Transverse colon (tissue), 4 donors: ENCODE data around the gene GJC1. TPM values are rescaled to one million over a fixed set of nuclear protein-coding genes. Genes with fewer than 3 reads are reported as not detected.
A peak's percentile ranks its signal among the peaks of the same experiment; 100 is the strongest.

Source experiments
- DNase-seq: peaks from one replicate; pipeline ENCODE4 v3.0.0-alpha.2; 2019
- H3K27ac ChIP-seq, 4 donors: fragments of 200-600 bp; sonication (generic); 2 replicates each; pipeline ENCODE4 v1.5.1; 2016 to 2018; ENCODE audit warnings: inconsistent platforms in 4 of 4
- H3K27me3 ChIP-seq: fragments of 200-600 bp; sonication (generic); 2 replicates; pipeline ENCODE4 v1.5.1; 2017; ENCODE audit warnings: inconsistent platforms
- H3K36me3 ChIP-seq, 4 donors: fragments of 200-600 bp; sonication (generic); 2 replicates each; pipeline ENCODE4 v1.5.1; 2017 to 2019; ENCODE audit warnings: inconsistent platforms in 4 of 4
- H3K4me1 ChIP-seq, 4 donors: fragments of 200-600 bp; sonication (generic); 2 replicates each; pipeline ENCODE4 v1.5.1; 2017 to 2020; ENCODE audit warnings: inconsistent platforms in 4 of 4
- H3K4me3 ChIP-seq, 4 donors: fragments of 200-600 bp; sonication (generic); 1 replicate in 1 of 4; 2 replicates in 3 of 4; pipeline versions ENCODE4 v1.5.1 to v1.6.1; 2017 to 2019; ENCODE audit warnings: inconsistent platforms in 4 of 4
- H3K9me3 ChIP-seq, 2 donors: fragments of 200-600 bp; sonication (generic); 2 replicates each; pipeline ENCODE4 v1.5.1; 2017 to 2019; ENCODE audit warnings: inconsistent platforms in 2 of 2
- EP300 ChIP-seq: sonication (generic); formaldehyde crosslinking; IDR thresholded peaks from one replicate; pipeline ENCODE4 v1.6.1; 2017; ENCODE audit warnings: antibody characterized with exemption, low read depth
- POLR2A ChIP-seq: fragments of 450-650 bp; IDR thresholded peaks from one replicate; pipeline ENCODE4 v1.6.1; 2016; ENCODE audit warnings: antibody characterized with exemption, mild to moderate bottlenecking, moderate library complexity
- POLR2AphosphoS5 ChIP-seq, 3 donors: sonication (generic); formaldehyde crosslinking; IDR thresholded peaks; one replicate each; pipeline ENCODE4 v1.6.1; 2016; ENCODE audit warnings: antibody characterized with exemption in 3 of 3
- WGBS, 2 donors: methylation state at CpG; one replicate each; pipeline ENCODE4 v1.1.5; 2018; ENCODE audit warnings: low coverage in 1 of 2; 5-methylcytosine and 5-hydroxymethylcytosine counted together
- in situ Hi-C, 4 donors: fragments of 200-750 bp; cut with MboI; loops; one replicate each; pipeline versions ENCODE4 v1.15.0 to v1.15.1; 2017; ENCODE audit warnings: low sequenced_read_pairs in 3 of 4, low pct_ligation_motif_present in 1 of 4, low pct_unique_long_range_greater_than_20kb in 1 of 4
- intact Hi-C: fragments of 100-400 bp; cut with DNase I; formaldehyde crosslinking; loops from one replicate; pipeline ENCODE4 v1.15.1; 2023; ENCODE audit warnings: low total_unique reads
- total RNA-seq, 4 donors: library from RNA; depleted of rRNA; stranded (reverse); fragments of >200 nt; gene quantifications; one replicate each; pipeline ENCODE4 v1.1.0, GENCODE V29; 2016
- TF ChIP-seq, protein P1 (sequence below), 5 experiments: fragments of 200-600 bp in 3 of 5; fragments of 450-650 bp in 2 of 5; sonication (generic) in 3 of 5; IDR thresholded peaks; 1 replicate in 2 of 5; 2 replicates in 3 of 5; pipeline ENCODE4 v1.5.1; 2016 to 2017; ENCODE audit warnings: antibody characterized with exemption in 5 of 5, inconsistent platforms in 3 of 5, mild to moderate bottlenecking in 2 of 5, moderate library complexity in 1 of 5

GJC1 gene
- total RNA-seq, 4 donors from 2014 or later = 12.0 to 18.7 (median 14.7) TPM

GRCh38 chr17:44846206-44846605 is 16.1 kb upstream of the GJC1 start:
- 88 to 89% methylated on average over 5 to 8 of the region's 8 CpGs for WGBS, 2 donors
- no peak overlapping the region for H3K27ac ChIP-seq

GRCh38 chr17:44844390-44844830 is 14.3 kb upstream of the GJC1 start:
- Histone ChIP-seq H3K36me3 (no peaks in the 10 kb centered on the region), H3K27me3 (peaks cover 8% of the 10 kb centered on the region), H3K4me1 (peaks cover 0 to 12% (median 0%) of the 10 kb centered on the region in 4 donors), H3K27ac (peak overlapping the region in 3 of 4 donors; percentile 18 to 51 (median 43)), H3K4me3 (no peak overlapping the region), H3K9me3 (no peaks in the 10 kb centered on the region)
- no peak for DNase-seq
- intact Hi-C loops (no loop called here), in situ Hi-C loops (no loop called here)
- no peak for TF ChIP-seq POLR2AphosphoS5 (IDR thresholded peaks at IDR 0.05)
- TF ChIP-seq, protein P1, sequence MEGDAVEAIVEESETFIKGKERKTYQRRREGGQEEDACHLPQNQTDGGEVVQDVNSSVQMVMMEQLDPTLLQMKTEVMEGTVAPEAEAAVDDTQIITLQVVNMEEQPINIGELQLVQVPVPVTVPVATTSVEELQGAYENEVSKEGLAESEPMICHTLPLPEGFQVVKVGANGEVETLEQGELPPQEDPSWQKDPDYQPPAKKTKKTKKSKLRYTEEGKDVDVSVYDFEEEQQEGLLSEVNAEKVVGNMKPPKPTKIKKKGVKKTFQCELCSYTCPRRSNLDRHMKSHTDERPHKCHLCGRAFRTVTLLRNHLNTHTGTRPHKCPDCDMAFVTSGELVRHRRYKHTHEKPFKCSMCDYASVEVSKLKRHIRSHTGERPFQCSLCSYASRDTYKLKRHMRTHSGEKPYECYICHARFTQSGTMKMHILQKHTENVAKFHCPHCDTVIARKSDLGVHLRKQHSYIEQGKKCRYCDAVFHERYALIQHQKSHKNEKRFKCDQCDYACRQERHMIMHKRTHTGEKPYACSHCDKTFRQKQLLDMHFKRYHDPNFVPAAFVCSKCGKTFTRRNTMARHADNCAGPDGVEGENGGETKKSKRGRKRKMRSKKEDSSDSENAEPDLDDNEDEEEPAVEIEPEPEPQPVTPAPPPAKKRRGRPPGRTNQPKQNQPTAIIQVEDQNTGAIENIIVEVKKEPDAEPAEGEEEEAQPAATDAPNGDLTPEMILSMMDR (IDR thresholded peaks at IDR 0.05) = no peak
- TF ChIP-seq EP300 = no peak
- no peak for TF ChIP-seq POLR2A
- 50 to 55% methylated on average over 1 of the region's 1 CpG for WGBS, 2 donors

More at GRCh38 chr17:44846206-44846605, 16.1 kb upstream of the GJC1 start:
- DNase-seq = no peak
- Histone ChIP-seq H3K36me3 (peaks cover 0 to 8% (median 4%) of the 10 kb centered on the region in 4 donors), H3K4me1 (peaks cover 0 to 12% (median 0%) of the 10 kb centered on the region in 4 donors), H3K4me3 (no peak overlapping the region), H3K27me3 (peaks cover 8% of the 10 kb centered on the region), H3K9me3 (no peaks in the 10 kb centered on the region)
- in situ Hi-C loops (no loop called here), intact Hi-C loops (no loop called here)
- TF ChIP-seq POLR2A = no peak
- no peak for TF ChIP-seq POLR2AphosphoS5 (IDR thresholded peaks at IDR 0.05)
- TF ChIP-seq EP300 = no peak
- TF ChIP-seq, protein P1 (IDR thresholded peaks at IDR 0.05) = no peak

DNA sequence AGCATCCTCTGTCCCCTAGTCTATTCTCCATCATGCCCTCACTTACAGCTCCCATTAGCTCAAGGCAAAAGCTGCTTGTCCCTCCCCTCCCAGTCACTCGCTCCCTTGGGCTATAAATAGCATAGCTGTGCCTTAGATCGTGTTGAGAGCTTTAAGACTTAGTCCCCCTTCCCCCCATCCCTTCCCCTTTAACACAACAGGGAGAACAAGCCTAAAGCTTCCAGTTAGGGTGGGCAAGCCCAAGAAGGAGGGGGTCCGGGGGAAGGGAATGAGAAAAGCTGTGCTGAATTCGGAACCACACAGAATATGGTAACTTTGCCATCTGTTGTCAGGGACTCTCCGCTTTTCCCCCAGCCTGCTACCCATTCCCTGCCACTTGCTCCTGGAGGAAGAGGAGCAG is 12.7 kb upstream of the GJC1 start:
- TF ChIP-seq, protein P1 (IDR thresholded peaks at IDR 0.05) = no peak
- no peak for TF ChIP-seq POLR2A
- TF ChIP-seq POLR2AphosphoS5 (IDR thresholded peaks at IDR 0.05) = no peak
- no peak for TF ChIP-seq EP300
- in situ Hi-C loops (no loop called here), intact Hi-C loops (no loop called here)
- H3K36me3 ChIP-seq = no peaks in the 10 kb centered on the region
- peak overlapping the region in 2 of 4 donors; percentile 16 to 47 for H3K27ac ChIP-seq
- 35 to 50% methylated on average over 2 to 5 of the region's 5 CpGs for WGBS, 2 donors
- no peak for DNase-seq
- H3K4me3 ChIP-seq = no peak overlapping the region
- H3K9me3 ChIP-seq = no peaks in the 10 kb centered on the region
- H3K27me3 ChIP-seq = peaks cover 8% of the 10 kb centered on the region
- peaks cover 0 to 12% (median 0%) of the 10 kb centered on the region in 4 donors for H3K4me1 ChIP-seq

DNA sequence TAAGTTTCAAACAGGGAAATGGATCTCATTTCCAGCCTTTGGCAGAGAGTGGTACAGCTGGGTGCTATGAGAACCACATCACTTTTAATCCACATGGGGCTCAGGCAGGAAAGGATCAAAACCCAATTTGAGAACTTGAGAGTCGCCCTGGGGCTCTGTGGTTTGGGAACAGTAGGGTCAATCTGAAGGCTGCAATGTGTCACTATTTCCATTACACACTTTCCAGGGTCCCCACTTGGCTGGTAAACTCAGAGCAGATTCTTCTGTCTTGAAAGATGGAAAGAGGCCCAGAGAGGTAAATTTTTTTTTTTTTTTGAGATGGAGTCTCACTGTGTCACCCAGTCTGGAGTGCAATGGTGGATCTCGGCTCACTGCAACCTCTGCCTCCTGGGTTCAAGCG is 10.8 kb upstream of the GJC1 start:
- Histone ChIP-seq H3K4me1 (peaks cover 0 to 12% (median 0%) of the 10 kb centered on the region in 4 donors), H3K27ac (no peak overlapping the region), H3K36me3 (no peaks in the 10 kb centered on the region), H3K9me3 (no peaks in the 10 kb centered on the region), H3K4me3 (no peak overlapping the region), H3K27me3 (peaks cover 11% of the 10 kb centered on the region)
- TF ChIP-seq POLR2A (no peak), EP300 (no peak), POLR2AphosphoS5 (IDR thresholded peaks at IDR 0.05) (no peak)
- TF ChIP-seq, protein P1 (IDR thresholded peaks at IDR 0.05) = no peak
- WGBS, 2 donors = 80 to 83% methylated on average over 2 to 3 of the region's 3 CpGs
- in situ Hi-C loops (no loop called here), intact Hi-C loops (no loop called here)
- DNase-seq = no peak
